Uterus (tissue), 2 donors: ENCODE results near the gene DENND4B.

Experiments
- POLR2A ChIP-seq, 2 donors: fragments of 450-650 bp; IDR thresholded peaks; one replicate each; pipeline ENCODE4 v1.6.1; 2016; ENCODE audit warnings: antibody characterized with exemption in 2 of 2, mild to moderate bottlenecking in 1 of 2, moderate library complexity in 1 of 2
- TF ChIP-seq, protein P1 (sequence below), 4 experiments: fragments of 200-600 bp in 2 of 4; fragments of 450-650 bp in 2 of 4; sonication (generic) in 2 of 4; IDR thresholded peaks; one replicate each; pipeline ENCODE4 v1.5.1; 2016 to 2019; ENCODE audit warnings: antibody characterized with exemption in 4 of 4, mild to moderate bottlenecking in 2 of 4, moderate library complexity in 1 of 4

- TF ChIP-seq, protein P1, sequence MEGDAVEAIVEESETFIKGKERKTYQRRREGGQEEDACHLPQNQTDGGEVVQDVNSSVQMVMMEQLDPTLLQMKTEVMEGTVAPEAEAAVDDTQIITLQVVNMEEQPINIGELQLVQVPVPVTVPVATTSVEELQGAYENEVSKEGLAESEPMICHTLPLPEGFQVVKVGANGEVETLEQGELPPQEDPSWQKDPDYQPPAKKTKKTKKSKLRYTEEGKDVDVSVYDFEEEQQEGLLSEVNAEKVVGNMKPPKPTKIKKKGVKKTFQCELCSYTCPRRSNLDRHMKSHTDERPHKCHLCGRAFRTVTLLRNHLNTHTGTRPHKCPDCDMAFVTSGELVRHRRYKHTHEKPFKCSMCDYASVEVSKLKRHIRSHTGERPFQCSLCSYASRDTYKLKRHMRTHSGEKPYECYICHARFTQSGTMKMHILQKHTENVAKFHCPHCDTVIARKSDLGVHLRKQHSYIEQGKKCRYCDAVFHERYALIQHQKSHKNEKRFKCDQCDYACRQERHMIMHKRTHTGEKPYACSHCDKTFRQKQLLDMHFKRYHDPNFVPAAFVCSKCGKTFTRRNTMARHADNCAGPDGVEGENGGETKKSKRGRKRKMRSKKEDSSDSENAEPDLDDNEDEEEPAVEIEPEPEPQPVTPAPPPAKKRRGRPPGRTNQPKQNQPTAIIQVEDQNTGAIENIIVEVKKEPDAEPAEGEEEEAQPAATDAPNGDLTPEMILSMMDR (IDR thresholded peaks at IDR 0.05), result no peak
- TF ChIP-seq POLR2A (IDR thresholded peaks at IDR 0.05), result no peak
These were observed 17.4 kb upstream of the DENND4B start for GRCh38 chr1:153963850-153964331.
